K562 (cell line): ENCODE data around the gene USP32. TPM values are rescaled to one million over a fixed set of nuclear protein-coding genes. Genes with fewer than 3 reads are reported as not detected.

Experiments
- ARID3B ChIP-seq: fragments of 250-450 bp; sonication (Bioruptor Pico); IDR thresholded peaks from 2 replicates; pipeline ENCODE4 v1.4.0; 2020; ENCODE audit warnings: borderline replicate concordance
- CREB1 ChIP-seq, 2 experiments: sonication (generic) in 1 of 2; formaldehyde crosslinking in 1 of 2; IDR thresholded peaks; 2 replicates each; pipeline versions ENCODE4 v1.6.1 to v1.8.0; 2012 to 2022; ENCODE audit warnings: inconsistent platforms in 1 of 2, mild to moderate bottlenecking in 1 of 2, missing genetic modification reagents in 1 of 2, moderate library complexity in 1 of 2
- CREBBP ChIP-seq: IDR thresholded peaks from one replicate; pipeline ENCODE4 v1.6.1; 2012; ENCODE audit warnings: low read depth, mild to moderate bottlenecking, control low read depth, inconsistent platforms, low read length
- ETV6 ChIP-seq, 3 experiments: fragments of 150-350 bp in 1 of 3; sonication (generic) in 1 of 3; formaldehyde crosslinking in 1 of 3; IDR thresholded peaks; 2 replicates each; pipeline versions ENCODE4 v1.6.1 to v1.8.0; 2014 to 2022; ENCODE audit warnings: borderline replicate concordance in 2 of 3, low read depth in 2 of 3, antibody characterized with exemption in 1 of 3, low read length in 1 of 3, mild to moderate bottlenecking in 1 of 3, missing genetic modification reagents in 1 of 3
- HSF4 ChIP-seq: fragments of 250-450 bp; sonication (Bioruptor Pico); IDR thresholded peaks from 2 replicates; pipeline ENCODE4 v2.1.2; 2022; ENCODE audit warnings: mild to moderate bottlenecking, moderate library complexity, borderline replicate concordance
- KAT7 ChIP-seq: sonication (generic); formaldehyde crosslinking; IDR thresholded peaks from 2 replicates; pipeline ENCODE4 v1.8.0; 2022; ENCODE audit warnings: missing genetic modification reagents, mild to moderate bottlenecking, borderline replicate concordance
- KDM4B ChIP-seq, 2 experiments: fragments of 450-650 bp in 1 of 2; sonication (generic) in 1 of 2; IDR thresholded peaks; 2 replicates each; pipeline ENCODE4 v1.6.1; 2016 to 2017; ENCODE audit warnings: borderline replicate concordance in 2 of 2, antibody characterized with exemption in 1 of 2, low read depth in 1 of 2, mild to moderate bottlenecking in 1 of 2
- KLF13 ChIP-seq: fragments of 450-650 bp; IDR thresholded peaks from 2 replicates; pipeline ENCODE4 v1.6.1; 2016; ENCODE audit warnings: missing genetic modification characterization, low read depth, mild to moderate bottlenecking, missing compliant biosample characterization, moderate library complexity, borderline replicate concordance
- MEF2A ChIP-seq: IDR thresholded peaks from 2 replicates; pipeline ENCODE4 v1.6.1; 2011; ENCODE audit warnings: low read depth, mild to moderate bottlenecking, low read length, moderate library complexity; ENCODE audit not compliant: control insufficient read depth
- PCBP2 ChIP-seq: fragments of 200-400 bp; formaldehyde crosslinking; IDR thresholded peaks from 2 replicates; pipeline ENCODE4 v1.6.1; 2018; ENCODE audit warnings: low read length, low read depth, mild to moderate bottlenecking, moderate library complexity; ENCODE audit not compliant: poor library complexity, severe bottlenecking
- RB1 ChIP-seq: fragments of 450-650 bp; IDR thresholded peaks from 2 replicates; pipeline ENCODE4 v1.6.1; 2017; ENCODE audit warnings: low read depth, mild to moderate bottlenecking
- SFPQ ChIP-seq: fragments of 200-400 bp; formaldehyde crosslinking; IDR thresholded peaks from 2 replicates; pipeline ENCODE4 v1.6.1; 2017; ENCODE audit warnings: mild to moderate bottlenecking, low read depth, low read length, moderate library complexity
- STAT6 ChIP-seq: sonication (generic); formaldehyde crosslinking; IDR thresholded peaks from 2 replicates; pipeline ENCODE4 v1.8.1; 2023; ENCODE audit warnings: mild to moderate bottlenecking, missing genetic modification reagents
- ZBED1 ChIP-seq: IDR thresholded peaks from 2 replicates; pipeline ENCODE4 v1.6.1; 2014
- ZFP30 ChIP-seq: fragments of 250-450 bp; sonication (Bioruptor Pico); IDR thresholded peaks from 2 replicates; pipeline ENCODE4 v1.8.0; 2022; ENCODE audit warnings: moderate library complexity, mild to moderate bottlenecking, inconsistent platforms, borderline replicate concordance
- ZNF324 ChIP-seq: fragments of 250-450 bp; sonication (Bioruptor Pico); IDR thresholded peaks from 2 replicates; pipeline ENCODE4 v1.4.0; 2020; ENCODE audit warnings: mild to moderate bottlenecking
- ZNF445 ChIP-seq: fragments of 250-450 bp; sonication (Bioruptor Pico); IDR thresholded peaks from 2 replicates; pipeline ENCODE4 v1.4.0; 2020; ENCODE audit warnings: low read depth, mild to moderate bottlenecking, moderate library complexity
- ZNF507 ChIP-seq: conservative IDR thresholded peaks from 2 replicates; pipeline ENCODE4 v1.6.1; 2017; ENCODE audit warnings: missing genetic modification characterization, missing compliant biosample characterization
- ZNF695 ChIP-seq: fragments of 450-650 bp; formaldehyde crosslinking; IDR thresholded peaks from 2 replicates; pipeline ENCODE4 v1.4.0; 2020; ENCODE audit warnings: mild to moderate bottlenecking, moderate library complexity
- ZNF77 ChIP-seq: fragments of 250-450 bp; sonication (Bioruptor Pico); IDR thresholded peaks from 2 replicates; pipeline ENCODE4 v1.5.0; 2020
- polyA plus RNA-seq, 8 experiments: library from polyadenylated mRNA; depleted of rRNA in 4 of 8; stranded (reverse) in 5 of 8; unstranded in 3 of 8; fragments of >200 nt; fragmentation: Nextera tagmentation in 2 of 8; fragmentation: Illumina TruSeq in 1 of 8; extraction: Ambion mirVana in 2 of 8; extraction: Trizol in 1 of 8; gene quantifications; 2 replicates each; pipeline versions ENCODE4 v1.2.1 to v1.2.3, GENCODE V29; 2011 to 2014; ENCODE audit warnings: inconsistent platforms in 1 of 8, missing spikeins in 1 of 8
- total RNA-seq, 7 experiments: library from RNA; depleted of rRNA in 6 of 7; stranded (reverse); fragments of >200 nt in 6 of 7; fragmentation: Illumina TruSeq in 2 of 7; extraction: Trizol in 2 of 7; gene quantifications; 2 replicates each; pipeline versions ENCODE4 v1.2.1 to v1.2.3, GENCODE V29; 2011 to 2021; ENCODE audit warnings: low replicate concordance in 1 of 7

The USP32 gene
- total and polyA plus RNA-seq, 9 of the 15 experiments (the other 6 are each of a cell fraction or from before 2014, with no cell fraction given) = 18.0 to 69.3 (median 47.1) TPM

GRCh38 chr17:60135151-60135950, 256.6 kb downstream of the USP32 start (continued):
- TF ChIP-seq ARID3B (CRISPR knock-in tag) (no peak), ZNF77 (no peak), ZNF445 (no peak), ZBED1 (no peak), ZFP30 (CRISPR knock-in tag) (no peak), KAT7 (CRISPR knock-in tag) (no peak), PCBP2 (no peak), ETV6 (IDR thresholded peaks at IDR 0.05; ENCODE audit: borderline replicate concordance in 1 of 2, low read depth in 2 of 2, low read length in 1 of 2) (no peak), ETV6 (CRISPR knock-in tag; IDR thresholded peaks at IDR 0.05; ENCODE audit: borderline replicate concordance) (no peak), MEF2A (no peak), CREB1 (IDR thresholded peaks at IDR 0.05) (peak; percentile 61), CREB1 (CRISPR knock-in tag; IDR thresholded peaks at IDR 0.05) (peak; percentile 86), SFPQ (no peak), KDM4B (IDR thresholded peaks at IDR 0.05; ENCODE audit: borderline replicate concordance in 2 of 2, low read depth in 1 of 2) (no peak), HSF4 (no peak), CREBBP (no peak), KLF13 (no peak), STAT6 (no peak), ZNF324 (CRISPR knock-in tag) (no peak), RB1 (peak; percentile 74), ZNF695 (no peak), ZNF507 (tag) (no peak)
